Fibroblast of skin of abdomen (primary cell): ENCODE data around the gene INPP5A.

Experiments
- DNase-seq: peaks from one replicate; pipeline ENCODE4 v3.0.0-alpha.2; 2013

INPP5A gene

GRCh38 chr10:132746801-132747625, 209.4 kb downstream of the INPP5A start:
- DNase-seq: no peak

- DNase-seq: no peak
Measured at GRCh38 chr10:132748135-132748534, 210.5 kb downstream of the INPP5A start.

GRCh38 chr10:132748545-132749370, 211.2 kb downstream of the INPP5A start:
- no peak for DNase-seq

- DNase-seq: no peak
Measured at GRCh38 chr10:132749371-132749795, 211.8 kb downstream of the INPP5A start.

- no peak for DNase-seq
Measured at GRCh38 chr10:132750936-132751335, 213.3 kb downstream of the INPP5A start.

GRCh38 chr10:132752378-132752777, 214.8 kb downstream of the INPP5A start:
- no peak for DNase-seq

- DNase-seq: no peak
Measured at GRCh38 chr10:132752961-132753360, 215.4 kb downstream of the INPP5A start.

GRCh38 chr10:132753596-132753995, 216.0 kb downstream of the INPP5A start:
- DNase-seq: no peak

- no peak for DNase-seq
Measured at GRCh38 chr10:132754071-132754470, 216.5 kb downstream of the INPP5A start.

- DNase-seq: no peak
Measured at GRCh38 chr10:132755166-132755711, 217.7 kb downstream of the INPP5A start.

GRCh38 chr10:132756591-132756990, 219.0 kb downstream of the INPP5A start:
- DNase-seq: no peak

GRCh38 chr10:132757171-132757570, 219.6 kb downstream of the INPP5A start:
- DNase-seq: no peak

- no peak for DNase-seq
Measured at GRCh38 chr10:132758865-132759264, 221.3 kb downstream of the INPP5A start.

GRCh38 chr10:132761395-132762060, 223.9 kb downstream of the INPP5A start:
- DNase-seq: no peak

GRCh38 chr10:132762267-132762666, 224.7 kb downstream of the INPP5A start:
- no peak for DNase-seq

- DNase-seq: no peak
Measured at GRCh38 chr10:132763545-132763944, 226.0 kb downstream of the INPP5A start.

- DNase-seq: no peak
Measured at GRCh38 chr10:132764108-132764507, 226.5 kb downstream of the INPP5A start.

- DNase-seq: no peak
Measured at GRCh38 chr10:132765435-132765834, 227.8 kb downstream of the INPP5A start.

- no peak for DNase-seq
Measured at GRCh38 chr10:132766291-132766690, 228.7 kb downstream of the INPP5A start.

- DNase-seq: no peak
Measured at GRCh38 chr10:132768346-132769248, 231.0 kb downstream of the INPP5A start.
